GM18861 (cell line): ENCODE measurements around the gene TUB.

Source experiments
- ATAC-seq: cut with Tn5 transposase; IDR thresholded peaks from one replicate; pipeline ENCODE4 v1.9.1; 2021; ENCODE audit not compliant: unreplicated experiment

The TUB gene, protein sequence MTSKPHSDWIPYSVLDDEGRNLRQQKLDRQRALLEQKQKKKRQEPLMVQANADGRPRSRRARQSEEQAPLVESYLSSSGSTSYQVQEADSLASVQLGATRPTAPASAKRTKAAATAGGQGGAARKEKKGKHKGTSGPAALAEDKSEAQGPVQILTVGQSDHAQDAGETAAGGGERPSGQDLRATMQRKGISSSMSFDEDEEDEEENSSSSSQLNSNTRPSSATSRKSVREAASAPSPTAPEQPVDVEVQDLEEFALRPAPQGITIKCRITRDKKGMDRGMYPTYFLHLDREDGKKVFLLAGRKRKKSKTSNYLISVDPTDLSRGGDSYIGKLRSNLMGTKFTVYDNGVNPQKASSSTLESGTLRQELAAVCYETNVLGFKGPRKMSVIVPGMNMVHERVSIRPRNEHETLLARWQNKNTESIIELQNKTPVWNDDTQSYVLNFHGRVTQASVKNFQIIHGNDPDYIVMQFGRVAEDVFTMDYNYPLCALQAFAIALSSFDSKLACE

DNA sequence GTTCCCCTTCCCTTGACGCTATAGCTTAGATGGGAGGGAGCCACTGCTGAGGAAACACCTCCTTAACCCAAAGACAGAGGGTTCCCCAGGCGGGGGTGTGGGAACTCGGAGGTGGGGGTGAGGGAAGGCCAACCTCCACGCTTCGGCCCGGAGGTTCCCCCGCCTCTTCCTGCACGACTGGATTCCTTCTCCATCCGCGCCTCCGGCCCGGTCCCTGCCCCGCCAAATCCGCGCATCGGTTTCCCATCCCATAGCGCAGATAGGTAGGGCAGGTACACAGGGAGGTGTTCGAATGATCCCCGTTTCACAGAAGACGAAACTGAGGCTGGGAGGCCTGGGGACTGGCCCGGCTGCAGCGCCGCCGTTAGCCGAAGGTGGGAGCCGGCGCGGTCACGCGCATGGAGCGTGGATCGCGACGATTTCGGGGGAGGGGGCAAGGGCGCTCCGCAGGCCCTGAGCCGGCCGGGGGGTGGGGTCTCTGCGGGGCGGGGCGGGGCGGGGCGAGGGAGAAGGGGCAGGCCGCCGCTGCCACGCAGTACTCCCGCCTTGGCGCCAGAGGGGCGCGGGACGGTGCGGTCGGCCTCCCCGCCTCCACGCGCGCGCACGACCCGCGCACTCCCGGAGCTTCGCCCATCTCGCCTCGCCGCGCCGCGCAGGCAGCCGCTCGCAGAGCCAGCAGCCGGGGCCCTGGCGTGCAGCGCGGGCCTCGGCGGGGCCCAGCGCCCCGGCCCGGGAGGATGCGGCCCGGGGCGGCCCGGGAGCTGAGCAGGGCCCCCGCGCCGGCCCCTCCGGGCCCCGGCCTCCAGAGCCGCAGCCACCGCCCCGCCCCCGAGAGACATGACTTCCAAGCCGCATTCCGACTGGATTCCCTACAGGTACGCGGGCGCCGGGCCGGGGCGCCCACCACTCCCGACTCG is at the start of gene TUB:
TSS of gene TUB (plus strand) at position 538 of the 917 bp plus-strand sequence. CDS start at position 838, 300 bp downstream.
- ATAC-seq = no peak

DNA sequence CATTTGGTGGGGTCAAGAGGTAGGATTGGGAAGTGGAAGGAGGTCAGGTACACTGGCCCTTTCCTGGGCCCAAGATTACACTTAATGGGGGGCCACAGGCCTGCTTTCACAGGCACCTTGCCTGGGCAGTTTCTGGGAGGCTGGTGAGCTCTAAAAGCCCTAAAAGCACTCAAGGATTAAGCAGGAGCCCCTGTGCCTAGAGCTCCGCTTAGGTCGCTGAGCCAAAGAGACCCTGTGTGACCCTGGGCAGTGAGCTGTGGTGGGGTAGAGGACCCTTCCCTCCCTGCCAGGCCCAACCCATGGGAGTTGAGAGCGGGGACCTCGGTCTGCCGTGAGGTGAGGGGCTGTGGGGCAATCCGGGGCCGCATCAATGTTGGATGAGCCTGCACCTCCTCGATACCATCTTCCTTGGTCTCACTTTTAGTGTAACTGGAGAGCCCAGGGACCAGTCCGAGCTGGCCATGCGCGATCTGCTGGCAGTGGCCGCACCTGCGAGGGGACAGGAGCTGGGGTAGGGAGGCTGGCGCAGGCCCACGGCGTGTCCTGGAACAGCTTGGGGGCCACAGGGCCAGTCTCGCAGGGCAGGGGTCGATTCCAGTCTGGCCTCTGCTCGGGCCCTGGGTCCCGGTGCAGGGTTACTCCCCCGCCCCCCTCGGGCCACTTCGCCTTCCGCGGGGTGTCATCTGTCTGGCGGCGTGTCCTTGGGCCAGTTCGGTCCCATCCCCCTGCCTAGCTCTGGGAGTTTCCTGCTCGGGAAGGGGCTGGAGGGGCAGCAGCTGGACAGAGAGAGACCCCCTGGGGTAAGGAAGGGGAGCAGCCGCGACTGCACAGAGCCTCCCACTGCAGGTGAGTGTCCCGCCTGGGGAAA is 49.5 kb upstream of the TUB start:
- no peak for ATAC-seq

DNA sequence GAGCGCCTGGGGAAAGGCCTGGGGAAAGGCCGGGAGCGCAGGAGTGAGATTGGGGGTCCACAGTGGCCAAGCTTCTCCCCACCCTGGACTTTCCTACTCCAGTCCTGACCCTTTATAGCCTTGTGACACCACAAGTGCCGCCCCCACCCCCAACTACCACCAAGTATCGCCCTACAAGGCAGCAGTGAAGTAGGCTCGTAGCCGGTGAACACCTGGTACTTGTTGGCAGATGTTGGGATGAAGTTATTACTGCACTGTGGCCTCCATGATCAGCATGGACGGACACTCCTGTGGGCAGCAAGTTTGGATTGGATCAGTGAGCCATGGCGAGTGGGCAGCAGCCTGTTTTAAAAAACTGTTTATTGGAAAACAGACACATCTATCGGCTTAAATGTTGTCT is 48.9 kb upstream of the TUB start:
- ATAC-seq = no peak

DNA sequence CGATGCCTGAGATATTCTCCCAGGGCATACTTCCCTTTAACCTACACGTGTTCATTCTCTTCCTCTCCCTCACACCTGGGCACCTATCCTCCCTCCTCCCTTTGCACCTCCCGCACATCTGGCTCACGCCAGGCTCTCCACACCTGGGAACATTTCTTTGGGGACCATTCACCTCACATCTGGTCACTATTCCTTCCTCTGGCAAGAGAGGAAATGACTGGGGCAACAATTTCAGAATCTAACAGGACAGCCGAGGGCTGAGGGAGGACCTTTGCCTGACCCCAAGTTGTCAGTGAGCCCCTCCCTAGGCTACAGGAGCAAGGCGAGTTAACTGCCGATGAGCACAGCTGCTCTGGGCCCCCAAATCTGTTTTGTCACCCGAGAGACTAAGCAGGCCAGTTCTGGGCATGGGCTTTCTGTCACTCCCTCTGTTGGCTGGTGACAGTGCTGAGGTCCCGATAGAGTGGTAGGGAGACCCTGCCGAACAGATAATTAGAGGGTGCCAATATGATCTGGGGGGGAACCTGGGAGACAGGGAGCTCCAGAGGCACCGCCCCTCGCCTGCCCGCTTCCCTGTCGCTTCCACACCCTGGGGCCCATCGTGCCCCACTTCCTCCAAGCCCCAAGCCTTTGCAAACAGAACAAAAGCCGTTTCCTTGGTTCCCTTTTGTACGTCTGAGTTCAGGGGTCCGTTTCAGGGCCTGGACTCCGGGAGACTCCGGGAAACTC is 48.3 kb upstream of the TUB start:
- no peak for ATAC-seq

DNA sequence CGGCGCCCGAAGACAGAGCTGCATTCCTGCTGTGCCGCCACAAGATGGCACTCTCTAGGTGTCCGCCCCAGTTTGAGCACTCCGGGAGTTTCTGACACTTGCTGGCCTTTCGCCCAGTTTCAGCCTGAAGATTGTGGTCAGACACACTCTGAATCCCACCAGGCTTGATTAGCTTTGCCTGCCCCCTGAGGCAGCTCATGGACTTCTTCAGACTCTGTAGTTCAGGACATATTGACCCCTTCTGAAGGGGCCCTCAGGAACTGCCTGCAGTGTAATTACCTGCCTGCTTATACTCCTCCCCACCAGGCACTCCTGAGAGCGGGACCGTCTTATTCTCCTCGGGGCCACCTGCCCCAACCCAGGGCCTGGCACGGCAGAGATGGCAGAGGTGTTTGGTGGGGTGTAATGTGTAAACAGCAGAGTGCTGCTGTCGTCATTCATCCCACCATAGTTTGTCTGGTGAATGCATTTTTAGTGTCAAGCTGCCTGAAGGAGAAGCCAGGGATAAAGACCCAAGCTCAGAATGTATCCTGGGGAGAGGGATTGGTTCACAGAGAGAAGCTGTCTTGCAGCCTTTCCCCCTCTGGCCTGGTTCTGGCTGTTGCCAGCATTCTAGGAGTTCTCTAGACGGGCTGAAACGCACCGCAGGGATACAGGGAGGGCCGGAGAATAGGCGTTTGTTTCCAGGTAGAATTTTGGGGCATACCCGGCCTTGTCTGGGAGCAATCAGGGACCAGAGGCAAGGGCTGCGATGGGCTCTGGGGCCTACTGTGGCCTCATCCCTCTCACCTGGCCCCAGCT is 47.5 kb upstream of the TUB start:
- no peak for ATAC-seq

DNA sequence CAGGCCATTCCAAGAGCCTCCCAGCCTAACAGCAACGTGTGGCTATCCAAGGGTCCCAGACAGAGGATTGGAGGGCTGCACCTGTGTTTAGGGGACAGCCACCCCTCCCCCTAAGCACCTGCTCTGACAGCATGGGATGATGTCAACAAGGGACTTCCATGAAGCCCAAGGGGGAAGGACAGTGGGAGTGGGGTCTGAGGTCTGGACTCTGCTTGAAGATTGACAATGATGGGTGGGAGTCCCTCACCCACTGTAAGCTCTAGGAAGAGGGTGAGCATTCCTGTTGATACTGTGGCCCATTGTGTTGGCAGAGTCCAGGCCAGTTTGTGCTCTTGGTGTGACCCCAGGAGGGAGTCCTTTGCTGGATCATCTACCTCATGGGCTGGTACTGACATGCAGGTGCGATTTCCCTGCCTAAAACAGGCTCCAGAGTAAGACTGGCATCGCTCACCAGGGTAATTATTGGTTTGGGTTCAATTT is 46.9 kb upstream of the TUB start:
- ATAC-seq = no peak

DNA sequence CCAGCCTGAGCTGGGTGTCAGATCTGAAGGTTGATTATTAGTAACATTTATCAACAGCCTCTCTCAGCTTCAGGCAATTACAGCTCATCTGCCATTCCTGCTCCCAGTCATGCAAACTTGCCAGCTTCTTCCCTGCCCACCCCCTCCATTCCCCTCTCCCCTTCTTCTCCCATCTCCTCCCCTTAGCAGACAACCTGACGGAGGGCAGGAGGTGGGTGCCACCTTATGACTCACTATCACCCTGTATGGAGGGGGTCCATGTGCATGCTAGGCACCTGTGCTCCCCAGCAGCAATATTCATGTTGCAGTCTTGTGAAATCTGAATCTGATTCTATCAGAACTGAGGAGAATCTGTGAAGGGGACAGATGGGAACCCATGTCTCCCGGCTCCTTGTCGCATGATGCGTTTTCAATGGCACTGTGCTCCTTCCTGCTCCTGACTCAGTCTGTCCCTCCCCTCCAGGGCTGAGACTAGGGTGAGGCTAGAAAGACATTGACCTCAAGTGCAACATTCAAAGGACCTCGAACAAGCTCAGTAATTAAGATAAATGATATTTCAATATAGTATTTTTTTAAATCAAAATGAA is 46.3 kb upstream of the TUB start:
- no peak for ATAC-seq

DNA sequence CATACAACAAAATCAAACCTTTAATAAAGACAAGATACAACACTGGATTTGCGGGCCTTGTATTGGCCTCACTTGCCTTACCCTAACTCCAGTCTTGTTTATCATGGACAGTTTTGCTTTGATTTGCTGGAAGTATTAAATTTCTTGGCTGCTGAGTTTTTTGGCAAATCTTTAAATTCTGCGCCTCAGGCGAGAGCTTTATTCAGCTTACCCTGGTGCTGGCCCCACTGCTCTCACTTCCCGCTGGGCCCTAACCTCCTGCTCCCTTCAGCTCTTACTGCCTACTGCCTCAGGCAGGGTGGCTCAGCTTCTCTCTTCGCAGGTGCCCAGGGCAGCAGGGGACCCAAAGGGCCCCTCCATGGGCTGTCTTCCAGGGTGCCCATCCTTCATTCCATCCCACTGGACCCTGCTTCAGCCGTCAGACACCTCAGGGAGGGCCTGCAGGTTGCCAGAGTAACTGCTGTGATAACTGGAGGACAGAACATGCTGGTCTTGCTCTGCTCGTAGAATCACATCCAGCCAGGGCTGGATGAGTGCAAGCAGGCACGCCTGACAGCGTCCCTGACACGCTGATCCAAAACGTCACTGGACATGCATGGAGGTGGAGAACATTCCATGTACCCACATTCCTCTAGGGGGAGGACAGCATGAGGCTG is 45.7 kb upstream of the TUB start:
- ATAC-seq = no peak

DNA sequence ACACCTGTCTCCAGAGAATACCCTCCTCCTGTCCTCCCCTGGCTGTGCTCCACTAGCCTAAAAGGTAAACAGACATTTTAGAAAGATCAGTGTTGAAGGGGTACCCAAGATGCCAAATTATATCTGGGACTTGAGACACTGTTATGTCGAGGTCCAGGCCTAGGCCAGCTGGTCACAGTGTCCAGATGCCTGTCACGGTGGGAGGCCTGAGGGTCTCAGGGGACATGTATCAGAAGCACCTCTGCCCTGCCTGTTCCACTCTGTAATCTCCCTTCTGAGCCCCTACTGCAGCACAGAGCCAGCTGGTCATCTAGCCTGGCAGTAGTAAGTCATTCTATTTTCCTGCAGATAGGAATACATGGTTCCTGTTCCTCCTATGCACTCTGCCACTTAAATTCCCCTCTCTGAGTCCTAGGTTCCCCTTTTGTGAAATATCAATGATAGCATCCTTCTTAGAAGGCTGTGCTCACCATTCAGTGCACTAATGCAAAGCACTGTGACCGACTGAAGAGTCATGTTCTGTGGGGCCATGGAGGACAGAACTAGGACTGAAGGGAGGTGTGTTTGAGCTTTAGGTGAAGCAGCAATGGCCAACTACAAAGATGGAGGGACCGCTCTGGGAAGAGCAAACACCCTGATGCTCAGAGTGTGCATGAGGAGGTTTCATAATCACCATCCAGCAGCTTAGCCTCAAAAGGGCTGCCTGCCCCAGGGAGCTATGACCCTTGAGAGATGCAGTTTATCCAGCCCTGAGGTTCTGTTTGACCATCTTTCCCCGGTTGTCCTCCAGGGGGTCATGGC is 44.8 kb upstream of the TUB start:
- no peak for ATAC-seq

DNA sequence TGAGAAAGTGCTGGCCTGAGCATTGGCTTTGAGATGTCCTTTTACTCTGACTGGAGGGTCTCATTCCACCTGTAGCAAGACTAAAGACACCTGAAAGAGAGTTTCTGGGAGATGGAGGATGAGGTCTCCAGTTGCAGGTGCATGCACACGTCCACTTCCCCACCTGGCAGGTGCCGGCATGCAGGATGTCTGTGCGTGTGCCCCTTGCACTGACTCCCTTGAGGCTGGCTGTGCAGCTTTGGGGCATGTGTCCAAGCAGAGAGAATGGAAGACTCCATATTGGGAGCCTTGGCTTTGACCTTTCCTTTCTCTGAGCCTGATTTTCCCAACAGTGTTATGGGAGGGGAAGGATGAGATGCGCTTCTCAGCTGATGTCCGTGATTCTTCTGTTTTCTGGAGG is 44.0 kb upstream of the TUB start:
- no peak for ATAC-seq

DNA sequence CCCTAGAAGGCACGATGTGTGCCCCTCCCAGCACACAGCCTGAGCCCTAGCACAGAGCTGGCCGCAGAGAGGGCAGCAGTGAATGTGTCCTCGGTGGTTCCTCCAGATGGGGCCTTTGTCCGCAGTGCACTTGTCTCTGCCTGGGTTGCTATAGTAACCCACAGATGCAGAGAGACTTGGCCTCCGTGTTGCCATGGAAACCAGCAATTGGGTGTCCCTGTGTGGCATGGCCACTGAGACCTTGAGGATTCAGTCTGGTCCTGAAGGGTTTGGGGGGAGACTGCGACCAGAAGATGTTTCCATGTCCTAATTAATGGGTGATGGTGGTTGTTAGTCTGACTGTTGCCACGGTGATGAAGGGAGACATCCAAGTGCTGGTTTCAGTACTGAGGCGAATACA is 42.6 kb upstream of the TUB start:
- ATAC-seq = no peak

DNA sequence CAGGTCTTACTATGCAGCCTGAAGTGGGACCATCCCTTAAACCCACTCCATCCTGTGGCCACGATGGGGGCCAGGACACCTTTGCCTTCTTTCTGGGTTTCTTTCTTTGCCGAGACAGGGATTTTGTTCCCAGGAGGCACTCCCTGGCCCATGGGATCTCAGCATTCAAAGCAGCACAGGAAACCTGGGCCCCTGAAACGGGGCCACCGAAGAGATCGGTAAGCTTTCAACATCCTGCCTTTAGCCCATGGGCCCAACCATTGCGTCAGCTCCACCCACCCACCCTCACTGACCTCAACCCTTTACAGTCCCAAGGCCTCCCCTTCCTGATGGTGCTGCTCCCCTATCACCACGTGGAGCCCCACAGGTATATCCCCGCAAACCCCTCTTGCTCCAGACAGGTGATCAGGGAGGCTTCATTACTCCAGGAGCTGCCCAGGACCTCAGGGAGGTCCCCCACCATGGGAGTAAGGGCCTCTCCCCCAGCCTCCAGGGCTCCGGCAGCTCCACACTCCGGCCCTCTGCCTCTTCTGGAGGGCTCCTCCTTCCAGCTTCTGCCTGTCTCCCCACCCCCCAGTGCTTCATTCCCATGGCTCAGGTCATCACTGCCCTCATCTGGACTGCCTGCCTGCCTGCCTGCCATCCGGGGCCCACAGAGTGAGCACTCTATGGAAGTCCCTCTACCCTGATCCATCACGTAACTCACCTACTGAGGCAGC is 42.0 kb upstream of the TUB start:
- ATAC-seq = no peak

DNA sequence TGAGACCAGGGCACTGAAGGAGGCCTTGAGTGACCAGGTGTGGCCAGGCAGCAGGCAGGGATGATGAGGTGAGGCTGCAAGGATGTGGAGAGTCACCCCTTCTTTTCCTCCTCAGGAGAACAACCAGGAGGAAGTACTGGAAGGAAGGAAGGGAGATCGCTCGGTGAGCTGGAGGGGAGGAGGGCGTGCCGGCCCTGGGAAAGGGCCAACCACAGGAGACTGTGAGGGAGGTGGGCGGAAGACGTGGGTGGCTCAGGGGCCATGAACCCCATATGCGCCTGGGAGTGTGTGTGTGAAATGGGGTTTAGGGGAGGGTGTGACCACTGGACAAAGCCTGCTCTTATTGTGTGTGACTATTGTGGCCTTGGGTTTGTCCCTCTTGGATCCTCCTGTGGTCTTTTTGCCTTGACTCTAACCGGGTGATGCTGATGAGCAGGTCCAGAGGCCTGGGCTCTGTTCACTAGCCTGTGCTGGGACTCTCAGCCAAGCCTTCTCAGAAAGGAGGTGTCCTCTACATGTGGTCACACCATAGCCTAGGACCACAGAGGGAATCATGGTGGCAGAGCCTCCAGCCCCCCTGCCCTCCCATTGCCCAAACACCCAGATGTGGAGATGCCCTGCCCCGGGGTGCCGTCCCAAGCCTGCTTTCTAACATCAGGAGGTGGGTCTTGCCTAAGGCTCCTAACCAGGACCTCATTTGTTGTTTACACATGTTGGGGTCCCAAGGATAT is 41.3 kb upstream of the TUB start:
- no peak for ATAC-seq

DNA sequence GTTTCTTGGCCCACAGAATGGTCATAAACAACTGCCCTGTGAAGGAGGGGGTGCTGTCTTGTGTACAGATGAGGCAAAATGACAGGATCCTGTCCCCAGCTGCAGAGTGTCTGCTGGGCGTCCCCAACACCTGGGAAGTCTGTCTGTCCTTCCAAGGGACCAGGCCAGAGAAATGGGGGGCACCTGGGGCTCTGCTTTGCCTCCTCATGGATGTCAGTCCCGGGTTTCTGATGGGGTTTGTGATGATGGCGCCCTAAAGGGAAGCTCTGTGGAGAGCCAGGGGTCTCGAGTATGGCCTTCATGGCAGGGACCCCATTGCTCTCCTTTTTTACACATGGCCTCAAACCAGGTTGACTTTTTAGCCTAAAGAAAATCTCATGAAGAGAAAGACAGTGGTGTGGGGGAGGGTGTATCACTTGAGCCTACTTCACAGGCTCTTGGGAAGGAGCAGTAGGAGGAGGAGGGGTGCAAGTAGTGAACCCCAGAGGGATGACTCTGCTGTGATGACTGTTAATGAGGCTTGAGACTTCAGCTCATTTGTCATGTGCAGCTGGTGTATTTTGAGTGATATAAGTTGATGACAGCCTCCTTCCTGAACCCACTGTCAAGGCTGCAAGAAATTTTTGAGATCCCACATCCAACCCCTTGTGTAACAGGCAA is 40.6 kb upstream of the TUB start:
- no peak for ATAC-seq

DNA sequence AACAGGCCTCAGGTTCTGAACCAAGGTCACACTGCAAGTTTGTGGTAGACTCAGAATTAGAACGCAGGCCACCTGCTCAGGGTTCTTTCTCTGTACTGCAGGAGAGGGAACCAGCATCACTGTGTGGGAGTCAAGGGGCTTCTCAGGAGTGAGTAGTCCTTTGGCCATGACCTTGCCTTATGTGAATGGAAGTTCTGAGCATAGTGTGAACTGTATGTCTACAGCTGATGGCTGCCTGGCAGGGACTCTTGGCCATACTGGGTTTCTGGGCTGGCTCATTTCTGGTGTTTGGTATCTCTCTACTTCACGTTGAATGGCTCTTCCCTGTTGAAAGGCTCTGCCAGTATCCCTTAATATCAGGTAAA is 40.1 kb upstream of the TUB start:
- no peak for ATAC-seq

DNA sequence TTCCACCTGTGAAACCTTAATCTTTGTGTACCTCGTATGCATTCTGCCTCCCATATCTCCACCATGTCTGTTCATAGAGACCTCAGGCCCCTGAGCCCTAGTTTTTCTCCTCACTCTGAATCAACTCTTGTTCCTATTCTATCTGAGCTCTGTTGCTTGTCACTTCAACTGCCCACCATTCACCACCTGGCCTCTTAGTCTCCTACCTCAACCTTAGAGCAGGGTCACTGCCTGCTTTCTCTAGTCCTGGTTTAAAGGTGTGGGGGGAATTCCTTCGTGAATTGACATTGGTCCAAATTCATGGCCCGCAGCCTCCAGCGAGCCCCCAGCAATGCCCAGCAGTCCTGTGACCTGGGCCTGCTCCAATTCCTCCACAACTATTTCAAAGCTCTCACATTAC is 39.4 kb upstream of the TUB start:
- ATAC-seq = no peak
